ENCODE data around the gene DKKL1. TPM values are rescaled to one million over a fixed set of nuclear protein-coding genes. Genes with fewer than 3 reads are reported as not detected.

Gene DKKL1
- polyA plus RNA-seq, 2 of the 4 experiments (the other 2 are of a cell fraction) = 0.37 to 0.53 TPM

DNA sequence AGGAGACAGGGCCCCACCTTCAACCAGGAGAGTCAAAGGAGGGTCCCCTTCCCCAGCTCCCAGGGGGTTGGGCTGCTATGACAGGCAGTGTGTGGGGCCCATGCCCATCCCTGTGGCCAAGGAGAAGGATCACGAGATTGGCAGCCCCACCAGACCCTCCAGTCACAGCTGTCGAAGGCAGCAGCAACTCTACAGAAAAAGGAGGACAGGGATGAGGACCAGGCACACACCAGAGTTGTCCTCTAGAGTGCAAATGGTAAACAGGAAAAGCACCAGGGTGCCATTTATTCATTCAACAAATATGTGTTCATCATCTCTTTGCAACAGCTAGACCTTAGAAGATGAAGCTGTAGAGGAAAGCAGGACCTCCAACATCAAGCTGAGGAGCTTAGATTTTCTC, 55.5 kb downstream of the DKKL1 start:
- ATAC-seq (no peak), DNase-seq (ENCODE audit: low read depth in 1 of 2, low spot score in 1 of 2) (no peak), FAIRE-seq (peak; percentile 92)
- Histone ChIP-seq H3K27ac (no peak overlapping the region), H3K4me3 (no peak overlapping the region), H3K4me2 (no peak overlapping the region), H3K9me3 (no peaks in the 10 kb centered on the region), H3K4me1 (peaks cover 14% of the 10 kb centered on the region; the same call in 2 of the 3 replicates)
- 29% methylated on average over 2 of the region's 2 CpGs for WGBS (ENCODE audit: missing lambda C conversion rate)
- POLR2A ChIA-PET = no interaction called here
- CTCF ChIA-PET = interaction anchor here (0.6 to 13.8 kb wide), 13 partner anchors 10 to 153 kb away, joined by 3 to 141 read pairs (median 7); partner anchors contain the start of gene SLC17A7
- TF ChIP-seq TP53 (CRISPR knock-in tag; IDR thresholded peaks at IDR 0.05) (no peak), FOSB (CRISPR knock-in tag; IDR thresholded peaks at IDR 0.05) (no peak), POLR2AphosphoS2 (conservative IDR thresholded peaks at IDR 0.05; ENCODE audit: low read length) (no peak)
- TF ChIP-seq, protein P1, sequence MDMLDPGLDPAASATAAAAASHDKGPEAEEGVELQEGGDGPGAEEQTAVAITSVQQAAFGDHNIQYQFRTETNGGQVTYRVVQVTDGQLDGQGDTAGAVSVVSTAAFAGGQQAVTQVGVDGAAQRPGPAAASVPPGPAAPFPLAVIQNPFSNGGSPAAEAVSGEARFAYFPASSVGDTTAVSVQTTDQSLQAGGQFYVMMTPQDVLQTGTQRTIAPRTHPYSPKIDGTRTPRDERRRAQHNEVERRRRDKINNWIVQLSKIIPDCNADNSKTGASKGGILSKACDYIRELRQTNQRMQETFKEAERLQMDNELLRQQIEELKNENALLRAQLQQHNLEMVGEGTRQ (IDR thresholded peaks at IDR 0.05) = no peak

- no peak overlapping the region for H3K27ac ChIP-seq
- ChIA-PET CTCF (interaction anchor here (1.0 to 13.8 kb wide), 9 partner anchors 10 to 126 kb away, joined by 3 to 141 read pairs (median 17); partner anchors contain the start of gene SLC17A7), POLR2A (no interaction called here)
- H3K4me3 ChIP-seq = no peak overlapping the region
- H3K4me2 ChIP-seq = no peak overlapping the region
- no peak for DNase-seq (ENCODE audit: low read depth in 1 of 2, low spot score in 1 of 2)
- ATAC-seq = no peak
- no peak for FAIRE-seq
- TF ChIP-seq HOXB13 (CRISPR knock-in tag; IDR thresholded peaks at IDR 0.05; ENCODE audit: low read depth) = no peak
- no peak for TF ChIP-seq NR3C1 (IDR thresholded peaks at IDR 0.05)
- TF ChIP-seq, protein P2, sequence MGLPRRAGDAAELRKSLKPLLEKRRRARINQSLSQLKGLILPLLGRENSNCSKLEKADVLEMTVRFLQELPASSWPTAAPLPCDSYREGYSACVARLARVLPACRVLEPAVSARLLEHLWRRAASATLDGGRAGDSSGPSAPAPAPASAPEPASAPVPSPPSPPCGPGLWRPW (IDR thresholded peaks at IDR 0.05) = no peak
- TF ChIP-seq JUNB (IDR thresholded peaks at IDR 0.05) = no peak
- TF ChIP-seq HEYL (CRISPR knock-in tag; IDR thresholded peaks at IDR 0.05) = no peak
- no peak for TF ChIP-seq RAD21 (conservative IDR thresholded peaks at IDR 0.05 in 1 of 2, IDR thresholded peaks at IDR 0.05 in 1 of 2)
- no peak for TF ChIP-seq NPAS2 (CRISPR knock-in tag; IDR thresholded peaks at IDR 0.05; ENCODE audit: borderline replicate concordance)
- no peak for TF ChIP-seq HOXA7 (CRISPR knock-in tag; IDR thresholded peaks at IDR 0.05)
- TF ChIP-seq POLR2A (IDR thresholded peaks at IDR 0.05; ENCODE audit: low read length) = no peak
- TF ChIP-seq CBX8 (IDR thresholded peaks at IDR 0.05) = no peak
- TF ChIP-seq REST (IDR thresholded peaks at IDR 0.05) = no peak
- TF ChIP-seq NFE2L2 (conservative IDR thresholded peaks at IDR 0.05; ENCODE audit: low read length) = no peak
- no peak for TF ChIP-seq EP300 (IDR thresholded peaks at IDR 0.05)
- TF ChIP-seq KDM1A (IDR thresholded peaks at IDR 0.05; ENCODE audit: low read depth) = no peak
- TF ChIP-seq ZSCAN20 (CRISPR knock-in tag; IDR thresholded peaks at IDR 0.05) = no peak
- TF ChIP-seq BHLHE40 (IDR thresholded peaks at IDR 0.05; ENCODE audit: low read depth, low read length) = no peak
- TF ChIP-seq, protein P3, sequence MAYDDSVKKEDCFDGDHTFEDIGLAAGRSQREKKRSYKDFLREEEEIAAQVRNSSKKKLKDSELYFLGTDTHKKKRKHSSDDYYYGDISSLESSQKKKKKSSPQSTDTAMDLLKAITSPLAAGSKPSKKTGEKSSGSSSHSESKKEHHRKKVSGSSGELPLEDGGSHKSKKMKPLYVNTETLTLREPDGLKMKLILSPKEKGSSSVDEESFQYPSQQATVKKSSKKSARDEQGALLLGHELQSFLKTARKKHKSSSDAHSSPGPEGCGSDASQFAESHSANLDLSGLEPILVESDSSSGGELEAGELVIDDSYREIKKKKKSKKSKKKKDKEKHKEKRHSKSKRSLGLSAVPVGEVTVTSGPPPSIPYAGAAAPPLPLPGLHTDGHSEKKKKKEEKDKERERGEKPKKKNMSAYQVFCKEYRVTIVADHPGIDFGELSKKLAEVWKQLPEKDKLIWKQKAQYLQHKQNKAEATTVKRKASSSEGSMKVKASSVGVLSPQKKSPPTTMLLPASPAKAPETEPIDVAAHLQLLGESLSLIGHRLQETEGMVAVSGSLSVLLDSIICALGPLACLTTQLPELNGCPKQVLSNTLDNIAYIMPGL (CRISPR knock-in tag; IDR thresholded peaks at IDR 0.05; ENCODE audit: borderline replicate concordance) = no peak
- no peak for TF ChIP-seq HDAC2 (IDR thresholded peaks at IDR 0.05)
- no peak for TF ChIP-seq RARB (CRISPR knock-in tag; IDR thresholded peaks at IDR 0.05)
- H3K4me1 ChIP-seq = peaks cover 14% of the 10 kb centered on the region; the same call in 2 of the 3 replicates
- no peaks in the 10 kb centered on the region for H3K9me3 ChIP-seq
- 81% methylated on average over 2 of the region's 2 CpGs for WGBS (ENCODE audit: missing lambda C conversion rate)
These were observed 56.5 kb downstream of the DKKL1 start for GRCh38 chr19:49420227-49420626.

Data from A549 (cell line).